GM11168 (cell line): Measurements from ENCODE around the gene GLIS1.

ENCODE experiments used
- in situ Hi-C: fragments of 300-500 bp; cut with MboI; formaldehyde crosslinking; loops from one replicate; pipeline ENCODE4 v1.12.0; 2022; ENCODE audit warnings: low sequenced_read_pairs; ENCODE audit not compliant: unreplicated experiment

GLIS1 gene

DNA sequence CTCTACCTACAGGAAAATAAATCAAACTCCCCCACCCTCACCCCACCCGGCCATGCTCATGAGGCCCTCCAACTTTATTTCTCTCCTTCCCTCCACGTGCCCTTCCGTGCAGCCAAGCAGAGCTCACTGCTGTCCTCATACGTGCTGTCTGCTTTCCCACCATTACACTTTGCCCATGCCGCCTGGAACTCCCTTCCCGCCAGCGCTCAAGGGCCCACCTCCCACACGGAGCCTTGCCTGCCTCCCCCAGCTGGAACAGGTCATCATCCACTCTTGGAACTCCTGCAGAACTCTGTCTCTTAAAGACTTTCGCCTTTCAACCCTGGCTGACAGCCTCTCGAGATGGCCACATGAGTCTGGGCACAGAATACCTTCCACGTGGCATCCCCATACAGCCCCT lies 42.4 kb downstream of the GLIS1 start:
- in situ Hi-C loops: no loop called here

DNA sequence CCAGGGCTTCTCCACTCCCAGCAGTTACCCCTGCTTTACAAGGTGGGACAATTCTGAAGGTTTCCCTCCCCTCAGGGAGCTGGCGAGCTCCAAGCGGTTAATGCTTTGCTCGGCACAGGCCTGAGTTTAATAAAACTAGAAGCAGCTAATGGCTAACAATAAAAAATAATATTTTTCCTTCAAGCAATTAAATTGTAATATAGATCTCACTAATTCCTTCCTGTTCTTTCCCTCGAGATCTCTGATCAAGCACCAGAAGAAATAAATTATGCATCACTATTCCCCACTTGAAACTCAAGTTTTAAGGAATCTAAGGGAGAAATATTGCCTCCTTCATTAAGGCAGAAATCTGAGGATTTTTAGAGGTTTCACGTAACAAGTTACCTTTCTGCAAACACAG lies 42.9 kb downstream of the GLIS1 start:
- in situ Hi-C loops: no loop called here

DNA sequence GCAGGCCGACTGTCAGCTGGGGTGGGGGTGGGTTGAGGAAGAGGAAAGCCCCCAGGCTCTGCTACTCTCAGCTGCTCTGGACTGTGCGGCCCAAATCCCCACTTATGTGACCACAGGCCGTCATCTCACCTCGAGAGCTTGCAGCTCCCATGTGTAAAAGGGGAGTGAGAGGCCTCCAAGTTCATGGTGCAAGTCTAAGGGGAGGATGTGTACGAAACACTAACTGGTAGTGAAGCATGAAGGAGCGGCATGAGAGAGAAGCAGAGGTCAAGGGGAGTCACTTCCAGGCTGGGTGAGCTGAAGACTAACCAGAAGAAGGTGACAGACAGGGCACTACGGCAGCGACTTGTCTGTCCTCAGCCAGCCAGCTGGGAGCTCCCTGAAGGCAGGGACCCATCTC lies 43.8 kb downstream of the GLIS1 start:
- in situ Hi-C loops: no loop called here

DNA sequence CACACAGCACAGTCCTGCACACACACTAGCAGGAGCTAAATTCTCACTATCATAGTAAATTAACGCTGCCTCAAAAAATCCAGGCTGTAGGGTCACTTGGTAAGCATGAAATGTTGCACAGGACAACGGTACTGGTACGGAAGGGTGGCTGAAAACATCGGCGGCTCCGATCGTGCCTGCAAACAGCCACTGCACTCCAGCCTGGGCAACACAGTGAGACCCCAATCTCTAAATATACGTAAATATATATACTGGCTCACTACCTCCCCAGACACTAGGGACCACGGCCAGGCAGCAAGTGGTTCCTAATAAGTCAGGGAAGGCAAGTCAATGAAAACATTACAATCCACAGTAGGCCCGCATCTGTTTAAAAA lies 44.3 kb downstream of the GLIS1 start:
- in situ Hi-C loops: no loop called here

DNA sequence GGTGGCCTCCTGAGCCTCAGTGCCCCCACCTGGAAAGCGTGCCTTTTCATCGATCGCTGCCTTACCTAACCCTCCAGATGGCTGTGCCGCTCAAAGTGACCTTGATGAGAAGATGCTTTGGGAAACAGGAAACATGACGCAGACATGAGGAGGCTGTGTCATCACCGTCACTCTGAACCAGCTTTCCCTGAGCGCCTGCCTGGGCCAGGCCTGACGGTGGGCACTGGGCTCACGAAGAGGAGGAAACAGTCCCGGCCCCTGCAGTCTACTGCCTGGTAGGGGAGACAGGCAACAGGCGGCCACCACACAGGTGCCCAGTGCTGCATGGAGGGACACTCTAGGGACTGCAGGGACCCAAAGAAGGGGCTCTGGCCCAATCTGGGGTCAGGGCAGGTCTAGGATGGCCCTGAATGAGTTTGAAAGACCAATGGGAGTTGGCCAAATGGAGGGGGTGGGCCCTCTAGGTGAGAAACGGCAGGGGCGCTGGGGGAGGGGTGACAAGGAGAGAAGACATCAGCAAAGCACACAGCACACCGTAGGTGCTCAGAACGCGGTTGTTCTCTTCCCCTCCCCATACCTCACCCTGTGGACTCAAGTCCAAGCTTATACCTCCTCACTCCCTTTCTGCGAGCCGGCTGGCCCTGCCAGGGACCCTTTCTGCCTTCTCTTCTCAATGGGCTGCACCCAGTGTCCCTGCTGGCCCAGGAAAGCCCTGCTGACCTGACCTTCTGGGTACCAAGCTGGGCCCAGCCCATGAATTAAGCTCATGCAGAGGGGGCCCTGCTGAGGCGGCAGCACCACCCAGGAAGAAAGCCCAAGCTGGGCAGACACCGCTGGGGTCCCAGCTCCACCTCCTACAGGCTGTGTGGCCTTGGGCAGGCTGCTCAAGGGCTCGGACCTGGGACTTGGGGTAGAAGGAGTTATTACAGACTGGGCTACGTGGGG lies 44.9 kb downstream of the GLIS1 start:
- in situ Hi-C loops: no loop called here

GRCh38 chr1:53693339-53693738 lies 45.6 kb downstream of the GLIS1 start:
- in situ Hi-C loops: no loop called here

GRCh38 chr1:53691326-53691725 lies 47.6 kb downstream of the GLIS1 start:
- in situ Hi-C loops: no loop called here

GRCh38 chr1:53690411-53690810 lies 48.6 kb downstream of the GLIS1 start:
- in situ Hi-C loops: no loop called here

- in situ Hi-C loops: loop anchor here (10.0 kb wide), 1 partner anchor 205 kb away; no protein-coding TSS in a partner anchor
Observed at GRCh38 chr1:53689736-53690326, 49.1 kb downstream of the GLIS1 start.

- in situ Hi-C loops: loop anchor here (10.0 kb wide), 1 partner anchor 204 kb away; no protein-coding TSS in a partner anchor
Observed at GRCh38 chr1:53689223-53689622, 49.7 kb downstream of the GLIS1 start.

DNA sequence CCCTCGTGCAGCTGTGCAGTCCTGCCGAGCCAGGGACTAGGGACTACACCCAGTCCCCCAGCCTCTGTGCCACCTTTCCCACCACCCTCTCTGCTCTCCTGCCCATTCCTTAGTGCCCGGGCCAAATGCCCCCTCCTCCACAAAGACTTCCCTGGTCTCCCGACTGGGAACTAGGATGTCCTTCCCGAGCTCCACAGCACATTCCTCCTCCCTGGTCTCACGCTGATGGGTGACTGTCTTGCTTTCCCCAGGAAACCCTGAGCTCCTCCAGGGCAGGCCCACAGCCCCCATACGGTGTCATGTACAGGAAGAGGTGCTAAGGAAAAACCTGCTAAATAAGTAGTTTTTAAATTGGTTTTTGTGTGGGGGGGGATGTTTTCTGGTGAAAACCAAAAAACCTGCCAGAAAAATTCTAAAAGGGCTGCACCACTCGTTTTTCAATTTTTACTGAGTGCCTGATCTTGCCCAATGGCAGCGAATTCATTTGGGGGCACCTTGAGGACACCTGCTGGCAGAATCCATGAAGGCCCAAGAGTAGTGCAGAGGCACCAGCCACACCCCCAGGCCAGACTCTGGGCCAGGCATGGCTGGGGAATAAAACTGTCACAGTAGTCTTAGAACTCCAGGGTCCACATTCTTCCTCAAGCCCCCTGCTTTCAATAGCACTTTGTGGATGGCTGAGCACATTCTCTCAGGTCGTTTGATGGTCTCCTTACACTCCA lies 50.4 kb downstream of the GLIS1 start:
- in situ Hi-C loops: loop anchor here (10.0 kb wide), 1 partner anchor 204 kb away; no protein-coding TSS in a partner anchor

DNA sequence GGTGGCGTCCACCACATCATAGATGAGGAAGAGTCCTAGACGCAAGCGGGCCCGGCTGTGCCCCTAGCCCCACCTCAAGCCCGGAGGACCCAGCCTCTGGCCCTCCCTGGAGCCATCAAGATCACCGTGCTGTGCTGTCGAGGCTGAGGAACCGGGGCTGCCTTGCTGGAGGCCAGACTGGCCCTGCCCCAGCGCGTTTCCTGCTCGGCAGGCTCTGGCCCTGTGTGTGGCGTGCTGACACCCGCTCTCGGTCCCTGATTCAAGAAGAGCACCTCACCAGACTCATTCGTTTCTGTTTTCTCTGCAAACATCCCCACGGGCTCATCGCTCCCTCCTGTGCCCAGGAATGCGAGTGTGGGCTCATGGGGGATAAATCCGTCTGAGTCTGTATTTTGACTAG lies 51.1 kb downstream of the GLIS1 start:
- in situ Hi-C loops: loop anchor here (10.0 kb wide), 1 partner anchor 203 kb away; no protein-coding TSS in a partner anchor

DNA sequence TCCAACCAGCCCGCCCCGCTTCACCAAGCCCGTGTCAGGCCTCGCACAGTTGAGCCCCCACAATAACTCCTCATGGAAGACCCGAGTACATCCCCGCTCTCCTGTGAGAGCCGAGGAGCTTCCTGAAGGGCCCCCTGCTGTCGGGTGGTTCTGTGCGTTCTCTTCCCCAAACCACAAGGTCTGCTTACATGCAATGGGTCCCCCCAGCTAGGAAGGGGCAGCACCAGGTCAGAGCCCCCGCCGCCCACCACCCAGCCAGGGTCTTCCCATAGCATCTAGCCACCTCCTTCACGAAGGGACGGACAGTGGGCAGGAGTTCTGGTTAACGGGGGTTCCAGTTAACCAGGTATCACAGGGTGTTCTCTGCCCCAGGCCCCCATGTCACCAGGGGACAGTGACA lies 51.5 kb downstream of the GLIS1 start:
- in situ Hi-C loops: loop anchor here (10.0 kb wide), 1 partner anchor 203 kb away; no protein-coding TSS in a partner anchor

DNA sequence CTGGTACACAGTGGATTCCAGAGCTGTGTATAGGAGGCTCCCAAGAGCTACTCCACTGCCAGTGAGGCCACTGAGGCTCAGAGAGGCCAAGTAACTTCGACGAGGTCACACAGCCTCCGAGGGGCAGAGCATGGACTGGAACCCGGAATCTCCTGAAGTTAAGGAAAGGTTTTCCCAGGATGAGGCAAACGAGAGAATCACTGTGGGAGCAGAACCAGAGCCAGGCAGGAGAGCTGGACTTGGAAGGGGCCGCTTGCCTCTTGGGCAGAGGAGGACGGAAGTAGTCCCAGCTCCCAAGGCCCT lies 52.0 kb downstream of the GLIS1 start:
- in situ Hi-C loops: loop anchor here (10.0 kb wide), 1 partner anchor 202 kb away; no protein-coding TSS in a partner anchor

- in situ Hi-C loops: loop anchor here (10.0 kb wide), 1 partner anchor 202 kb away; no protein-coding TSS in a partner anchor
Observed at GRCh38 chr1:53686091-53686964, 52.6 kb downstream of the GLIS1 start.

GRCh38 chr1:53685272-53686051 lies 53.5 kb downstream of the GLIS1 start:
- in situ Hi-C loops: loop anchor here (10.0 kb wide), 1 partner anchor 201 kb away; no protein-coding TSS in a partner anchor

DNA sequence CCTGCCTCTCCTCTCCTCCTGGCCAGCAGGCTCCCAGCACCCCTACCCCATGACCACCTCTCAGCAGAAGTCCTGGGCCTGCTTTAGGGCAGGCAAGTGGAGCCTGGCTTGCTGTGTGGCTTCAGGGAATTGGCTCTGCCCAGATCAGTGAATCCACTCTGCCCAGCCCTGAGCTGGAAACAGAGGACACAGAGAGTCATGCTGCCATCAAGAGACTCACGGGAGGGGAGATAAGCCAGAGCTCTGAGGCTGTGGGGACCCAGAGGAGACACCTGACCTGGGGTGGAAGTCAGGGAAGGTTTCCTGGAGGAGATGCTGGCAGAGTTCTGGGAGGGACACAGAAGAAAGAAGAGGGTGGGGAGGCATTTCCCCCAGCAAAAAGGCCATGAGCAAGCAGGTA lies 54.2 kb downstream of the GLIS1 start:
- in situ Hi-C loops: loop anchor here (10.0 kb wide), 1 partner anchor 200 kb away; no protein-coding TSS in a partner anchor

GRCh38 chr1:53683986-53684740 lies 54.8 kb downstream of the GLIS1 start:
- in situ Hi-C loops: loop anchor here (10.0 kb wide), 1 partner anchor 199 kb away; no protein-coding TSS in a partner anchor
